HG03521 (cell line): ENCODE data around the gene BANP.
"Not testable (repeated sequence)": the region's sequence is repeated elsewhere in the genome, so short reads cannot be mapped to it uniquely, and the experiment has no call there.

Source experiments
- ATAC-seq: cut with Tn5 transposase; IDR thresholded peaks from one replicate; pipeline ENCODE4 v1.9.1; 2021; ENCODE audit warnings: mild to moderate bottlenecking, moderate library complexity; ENCODE audit not compliant: unreplicated experiment

The BANP gene

DNA sequence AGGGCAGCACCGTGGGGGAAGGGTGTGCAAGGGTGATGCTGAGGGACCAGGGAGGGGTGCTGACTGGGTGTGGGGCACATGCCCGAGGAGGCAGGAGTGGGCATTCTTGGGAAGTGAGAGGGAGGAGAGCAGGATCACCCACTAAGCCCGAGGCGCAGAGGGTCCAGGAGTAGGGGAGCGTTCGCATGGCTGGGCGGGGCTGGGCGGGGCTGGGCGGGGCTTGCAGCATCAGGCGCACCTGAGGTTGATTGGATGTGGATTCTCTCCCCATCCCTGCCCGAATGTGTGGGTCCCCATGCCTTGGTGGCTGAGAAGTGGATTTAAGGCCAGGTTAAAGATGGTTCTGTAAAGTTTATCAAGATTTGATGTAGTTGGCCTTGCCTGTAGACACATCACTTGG, 14.2 kb downstream of the BANP start:
- ATAC-seq, result no peak

GRCh38 chr16:87966064-87966645, 14.9 kb downstream of the BANP start:
- no peak for ATAC-seq

GRCh38 chr16:87966685-87967185, 15.5 kb downstream of the BANP start:
- ATAC-seq, result no peak

- ATAC-seq, result no peak
Observed at GRCh38 chr16:87968541-87968940, 17.3 kb downstream of the BANP start.

- no peak for ATAC-seq
Observed at GRCh38 chr16:87970186-87970585, 19.0 kb downstream of the BANP start.

- no peak for ATAC-seq
Observed at GRCh38 chr16:87971933-87972332, 20.7 kb downstream of the BANP start.

DNA sequence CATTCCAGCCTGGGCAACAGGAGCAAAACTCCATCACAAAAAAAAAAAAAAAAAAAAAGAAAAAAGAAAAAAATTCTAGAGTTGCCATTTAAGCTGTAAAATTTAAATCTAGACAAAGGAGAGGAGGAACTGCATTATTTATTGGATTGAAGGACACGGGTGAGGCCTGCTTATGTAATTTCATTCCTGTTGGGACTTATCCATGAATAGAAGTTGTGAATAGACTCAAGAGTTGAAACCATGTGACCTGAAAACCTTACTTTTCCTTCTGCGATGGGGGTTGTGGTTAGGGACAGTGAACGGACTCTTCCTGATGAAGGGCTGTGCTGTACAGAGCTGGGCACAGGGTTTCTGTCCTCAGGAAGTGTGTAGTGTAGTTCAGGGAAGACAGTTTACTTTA, 22.5 kb downstream of the BANP start:
- no peak for ATAC-seq

- ATAC-seq, result no peak
Observed at GRCh38 chr16:87974178-87974577, 22.9 kb downstream of the BANP start.

DNA sequence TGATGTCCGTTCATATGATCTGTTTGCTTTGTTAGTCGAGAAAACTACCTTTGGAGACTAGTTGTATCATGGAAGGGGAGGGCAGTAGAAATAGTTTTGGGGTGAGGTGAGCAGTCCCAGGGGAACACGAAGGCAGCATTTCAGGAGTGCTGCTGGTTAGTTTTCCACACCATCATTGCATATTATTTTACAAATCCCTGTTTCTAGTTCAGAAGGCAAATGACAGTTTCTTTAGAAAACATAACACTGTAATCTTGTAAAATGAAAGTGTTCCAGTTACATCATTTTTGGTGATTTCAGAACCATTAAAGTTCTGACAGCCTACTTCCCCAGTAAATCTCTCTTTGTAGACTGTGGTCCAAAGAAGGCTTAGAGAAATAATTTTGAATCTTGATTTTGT, 25.4 kb downstream of the BANP start:
- ATAC-seq, result no peak

GRCh38 chr16:87978127-87978526, 26.9 kb downstream of the BANP start:
- ATAC-seq, result no peak

- no peak for ATAC-seq
Observed at GRCh38 chr16:87979352-87979751, 28.1 kb downstream of the BANP start.

DNA sequence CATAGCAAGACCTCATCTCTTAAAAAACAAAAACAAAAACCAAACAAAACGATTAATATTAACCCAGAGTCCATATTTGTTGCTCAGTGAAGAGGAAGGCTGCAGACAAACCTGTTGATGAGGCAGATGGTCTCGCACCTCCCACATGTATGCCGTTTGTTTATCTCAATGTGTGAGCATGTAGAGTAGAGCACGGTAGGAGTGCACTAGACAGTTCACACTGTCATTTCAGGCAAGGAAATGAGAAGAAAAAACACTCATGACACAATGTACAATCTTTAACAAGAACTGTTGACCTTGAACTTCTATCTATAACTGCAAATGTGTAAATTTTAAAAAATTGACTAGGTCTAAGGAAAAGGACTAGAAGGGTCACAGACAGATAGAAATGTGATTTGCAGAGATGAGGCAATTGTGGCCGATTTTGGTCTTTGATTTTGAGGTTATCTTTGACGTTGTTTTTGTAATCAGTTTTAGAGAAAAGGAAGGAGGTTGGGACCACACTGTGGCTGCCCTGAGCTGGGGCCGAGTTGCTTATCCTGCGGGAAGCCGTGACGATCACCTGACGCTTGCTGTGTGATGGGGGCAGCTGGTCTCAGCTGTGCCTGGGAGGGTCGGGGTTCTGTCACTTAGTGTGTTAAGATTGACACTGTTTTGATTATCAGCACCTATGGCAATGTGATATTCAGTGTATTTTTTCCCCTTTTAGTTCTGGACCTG, 28.8 kb downstream of the BANP start:
- not testable (repeated sequence) for ATAC-seq

- ATAC-seq, result not testable (repeated sequence)
Observed at GRCh38 chr16:87981376-87981775, 30.1 kb downstream of the BANP start.

GRCh38 chr16:87982581-87983041, 31.4 kb downstream of the BANP start:
- no peak for ATAC-seq

DNA sequence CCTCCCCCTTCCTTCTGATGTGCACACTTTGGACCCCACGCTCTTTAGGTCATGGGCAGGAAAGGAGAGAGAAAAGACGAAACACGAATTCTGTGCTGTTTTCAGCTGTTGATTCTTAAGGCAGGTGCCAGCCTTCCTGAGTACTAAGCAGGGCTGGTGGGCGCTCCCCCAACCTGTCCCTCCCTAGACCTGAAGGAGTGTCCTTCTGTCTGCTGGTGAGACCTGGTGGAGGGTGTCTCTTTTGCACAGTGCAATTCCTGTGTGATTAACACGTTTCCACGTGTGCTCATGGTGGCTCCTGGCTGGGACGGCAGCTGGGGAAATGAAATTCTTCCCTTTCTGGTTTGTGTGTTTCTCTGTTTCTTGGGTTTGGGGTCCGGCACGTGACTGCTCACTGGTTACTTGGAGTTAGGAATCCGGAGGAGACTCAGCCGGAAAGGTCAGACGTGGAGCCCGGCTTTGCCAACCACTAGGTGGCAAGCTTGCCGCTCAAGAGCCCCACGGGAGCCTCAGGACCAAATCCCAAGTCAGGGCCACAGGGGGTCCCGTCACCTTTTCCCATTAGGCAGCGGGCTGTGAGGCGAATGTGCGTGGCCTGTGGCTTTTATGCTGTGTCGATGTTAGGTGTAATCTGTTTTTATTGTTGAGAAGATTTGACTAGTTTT, 32.0 kb downstream of the BANP start:
- ATAC-seq, result not testable (repeated sequence)

DNA sequence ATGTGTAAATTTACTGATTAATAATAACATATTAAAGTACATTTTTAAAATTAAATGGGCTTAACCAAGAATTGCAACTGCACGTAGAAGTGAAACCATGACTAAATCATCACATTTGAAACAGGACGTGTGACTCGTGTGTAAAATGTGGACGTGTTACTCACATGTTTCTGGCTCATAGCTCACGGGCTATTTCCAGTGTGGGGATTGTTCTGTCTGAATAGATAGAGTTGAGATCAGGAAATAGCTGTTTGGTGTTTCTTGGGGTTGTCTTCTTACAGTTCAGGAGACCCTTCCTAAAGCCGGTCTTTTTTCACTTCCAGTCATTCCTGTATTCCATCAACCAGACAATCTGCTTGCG, 32.5 kb downstream of the BANP start:
- not testable (repeated sequence) for ATAC-seq

DNA sequence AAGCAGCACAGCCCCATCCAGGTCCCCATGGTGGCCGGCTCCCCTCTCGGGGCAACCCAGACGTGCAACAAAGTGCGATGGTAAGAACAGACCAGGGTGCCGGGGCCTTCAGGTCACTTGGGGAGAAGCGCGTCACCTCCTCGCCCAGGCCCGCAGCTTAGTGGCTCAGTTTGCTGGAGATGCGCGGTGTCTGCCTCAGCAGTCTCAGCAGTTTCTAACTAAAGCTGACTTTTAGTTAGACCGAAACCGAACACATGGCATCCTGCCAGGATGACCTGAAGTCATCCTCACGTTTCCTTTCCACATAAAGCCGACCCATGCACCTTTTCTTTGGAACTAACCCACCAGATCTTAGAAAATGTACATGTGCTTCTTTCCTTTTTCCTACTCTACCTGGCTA, 32.9 kb downstream of the BANP start:
- not testable (repeated sequence) for ATAC-seq

- no peak for ATAC-seq
Observed at GRCh38 chr16:87984632-87985267, 33.5 kb downstream of the BANP start.

DNA sequence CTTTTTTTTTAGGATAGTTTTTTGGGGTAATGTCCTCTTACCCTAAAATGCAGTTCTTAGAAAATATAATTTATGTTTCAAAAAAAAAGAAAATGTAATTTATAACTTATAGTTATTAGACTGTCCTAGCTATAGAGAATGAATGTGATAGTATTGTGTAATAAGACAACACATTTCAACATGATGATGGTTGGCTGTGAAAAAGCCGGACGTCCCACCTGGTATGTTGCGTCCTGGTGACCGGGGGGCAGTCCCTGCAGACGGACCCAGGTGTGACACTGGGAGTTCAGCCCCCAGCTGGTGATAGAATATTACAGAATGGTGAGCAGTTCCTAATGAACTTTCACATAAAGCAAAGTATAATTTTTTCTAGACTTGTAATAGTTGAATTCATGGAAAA, 34.3 kb downstream of the BANP start:
- ATAC-seq, result not testable (repeated sequence)

- not testable (repeated sequence) for ATAC-seq
Observed at GRCh38 chr16:87986361-87986849, 35.2 kb downstream of the BANP start.

DNA sequence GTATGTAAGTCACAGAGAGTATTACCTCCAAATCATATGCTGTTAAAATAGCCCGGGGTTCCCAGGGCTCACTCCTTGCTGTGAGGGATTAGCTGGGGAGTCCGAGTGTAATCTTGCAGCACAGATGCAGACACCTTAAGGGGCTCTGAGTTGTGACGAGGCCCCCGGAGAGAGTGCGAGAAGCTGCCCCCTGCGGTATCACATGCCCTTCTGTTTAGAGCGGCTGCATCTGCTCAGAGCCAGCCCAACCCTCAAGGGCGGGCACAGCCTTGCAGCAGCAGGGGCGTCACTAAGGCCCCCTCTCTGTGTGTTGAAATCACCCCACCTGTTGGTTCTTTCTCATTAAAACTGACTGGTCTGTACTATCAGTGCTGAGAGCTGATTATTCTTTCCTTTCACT, 37.4 kb downstream of the BANP start:
- not testable (repeated sequence) for ATAC-seq
